Measurements from ENCODE around the gene FAM177A1. TPM values are rescaled to one million over a fixed set of nuclear protein-coding genes. Genes with fewer than 3 reads are reported as not detected.
A peak's percentile ranks its signal among the peaks of the same experiment; 100 is the strongest.

Gene FAM177A1
- total and polyA plus RNA-seq, 9 of the 15 experiments (the other 6 are each of a cell fraction or from before 2014, with no cell fraction given) = 7.7 to 36.2 (median 29.9) TPM

- TF ChIP-seq MGA (IDR thresholded peaks at IDR 0.05) (peak; percentile 98), THRB (CRISPR knock-in tag; conservative IDR thresholded peaks at IDR 0.05) (no peak), SMAD1 (IDR thresholded peaks at IDR 0.05; ENCODE audit: low read depth, low read length, partially characterized antibody) (peak; percentile 12), HDAC6 (IDR thresholded peaks at IDR 0.05; ENCODE audit: low read depth, low read length) (no peak), WHSC1 (IDR thresholded peaks at IDR 0.05; ENCODE audit: low read length) (no peak), IRF9 (tag; IDR thresholded peaks at IDR 0.05) (0 out of 2 replicates have a peak, but pooled peaks have one; percentile 2), ZNF280A (IDR thresholded peaks at IDR 0.05; ENCODE audit: low read depth, partially characterized antibody) (no peak), CHD1 (IDR thresholded peaks at IDR 0.05; ENCODE audit: low read length) (no peak)
Measured at GRCh38 chr14:35121887-35122695, 76.0 kb downstream of the FAM177A1 start, which contains the start of the genes PPP2R3C and PRORP (continued).

Data from K562 (cell line).